Omental fat pad (tissue), 4 donors: ENCODE data around the gene ZNF330. TPM values are rescaled to one million over a fixed set of nuclear protein-coding genes. Genes with fewer than 3 reads are reported as not detected.
A peak's percentile ranks its signal among the peaks of the same experiment; 100 is the strongest.

ENCODE experiments used
- ATAC-seq: fragments of 150-250 bp; one replicate; pipeline ENCODE4 v1.9.1; 2016; ENCODE audit warnings: mild to moderate bottlenecking, moderate library complexity; ENCODE audit not compliant: low FRiP score
- DNase-seq: peaks from one replicate; pipeline ENCODE4 v3.0.0-alpha.2; 2019; ENCODE audit warnings: low spot score
- total RNA-seq, 4 donors: library from RNA; depleted of rRNA; stranded (reverse); fragments of >200 nt; gene quantifications; one replicate each; pipeline ENCODE4 v1.1.0, GENCODE V29; 2016
- TF ChIP-seq, protein P1 (sequence below), 3 donors: fragments of 450-650 bp; IDR thresholded peaks; one replicate each; pipeline ENCODE4 v1.5.1; 2016 to 2017; ENCODE audit warnings: antibody characterized with exemption in 3 of 3, mild to moderate bottlenecking in 3 of 3, moderate library complexity in 2 of 3

ZNF330 gene
- total RNA-seq, 4 donors from 2014 or later: 29.6 to 48.5 (median 36.0) TPM

GRCh38 chr4:141238186-141238585 lies 17.5 kb downstream of the ZNF330 start:
- no peak for ATAC-seq
- TF ChIP-seq, protein P1, sequence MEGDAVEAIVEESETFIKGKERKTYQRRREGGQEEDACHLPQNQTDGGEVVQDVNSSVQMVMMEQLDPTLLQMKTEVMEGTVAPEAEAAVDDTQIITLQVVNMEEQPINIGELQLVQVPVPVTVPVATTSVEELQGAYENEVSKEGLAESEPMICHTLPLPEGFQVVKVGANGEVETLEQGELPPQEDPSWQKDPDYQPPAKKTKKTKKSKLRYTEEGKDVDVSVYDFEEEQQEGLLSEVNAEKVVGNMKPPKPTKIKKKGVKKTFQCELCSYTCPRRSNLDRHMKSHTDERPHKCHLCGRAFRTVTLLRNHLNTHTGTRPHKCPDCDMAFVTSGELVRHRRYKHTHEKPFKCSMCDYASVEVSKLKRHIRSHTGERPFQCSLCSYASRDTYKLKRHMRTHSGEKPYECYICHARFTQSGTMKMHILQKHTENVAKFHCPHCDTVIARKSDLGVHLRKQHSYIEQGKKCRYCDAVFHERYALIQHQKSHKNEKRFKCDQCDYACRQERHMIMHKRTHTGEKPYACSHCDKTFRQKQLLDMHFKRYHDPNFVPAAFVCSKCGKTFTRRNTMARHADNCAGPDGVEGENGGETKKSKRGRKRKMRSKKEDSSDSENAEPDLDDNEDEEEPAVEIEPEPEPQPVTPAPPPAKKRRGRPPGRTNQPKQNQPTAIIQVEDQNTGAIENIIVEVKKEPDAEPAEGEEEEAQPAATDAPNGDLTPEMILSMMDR (IDR thresholded peaks at IDR 0.05): no peak

DNA sequence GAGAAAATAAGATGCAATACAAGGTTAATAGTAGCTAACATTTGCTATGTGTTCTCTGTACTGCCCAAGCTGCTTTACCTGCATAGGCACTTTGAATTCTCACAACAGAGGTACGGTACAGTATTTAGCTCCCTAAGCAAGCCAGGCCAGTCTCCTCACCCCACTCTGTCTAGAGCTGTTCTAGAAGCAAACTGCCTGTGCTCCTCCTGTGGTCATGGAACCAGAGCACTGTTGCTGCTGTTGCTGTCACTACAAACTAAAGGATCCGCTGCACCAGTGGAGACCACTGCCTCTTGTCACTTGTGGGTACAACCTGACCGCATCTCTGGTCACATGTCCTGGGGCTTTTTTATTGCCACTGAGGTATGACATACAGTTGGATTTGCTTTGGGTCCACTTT lies 19.6 kb downstream of the ZNF330 start:
- DNase-seq (no peak), ATAC-seq (no peak)
- TF ChIP-seq, protein P1 (IDR thresholded peaks at IDR 0.05): no peak

More at GRCh38 chr4:141238186-141238585, 17.5 kb downstream of the ZNF330 start:
- DNase-seq: no peak

DNA sequence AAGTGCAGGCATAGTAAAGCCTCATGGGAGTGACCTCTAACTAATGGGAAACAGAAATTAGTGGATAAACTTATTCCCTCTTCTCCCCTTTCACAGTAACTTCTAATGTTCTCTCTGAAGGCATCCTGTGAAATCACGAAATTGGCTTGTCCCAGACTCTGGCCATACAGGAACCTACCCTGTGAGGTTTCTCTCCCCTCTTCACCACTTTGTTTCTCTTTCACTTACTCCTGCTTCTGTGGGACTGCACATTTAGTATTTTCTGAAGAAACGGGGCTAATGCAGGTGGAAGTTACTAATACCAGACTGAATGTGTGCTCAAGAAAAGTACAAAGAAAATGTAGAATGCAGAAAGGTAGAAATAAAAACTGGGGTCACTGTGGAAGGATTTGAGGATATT lies 20.0 kb downstream of the ZNF330 start:
- ATAC-seq: no peak
- TF ChIP-seq, protein P1 (IDR thresholded peaks at IDR 0.05): no peak
- DNase-seq: no peak

- no peak for DNase-seq
- TF ChIP-seq, protein P1 (IDR thresholded peaks at IDR 0.05): no peak
- ATAC-seq: no peak
Observed at GRCh38 chr4:141241986-141242385, 21.3 kb downstream of the ZNF330 start.

- ATAC-seq: no peak
- TF ChIP-seq, protein P1 (IDR thresholded peaks at IDR 0.05): no peak
- no peak for DNase-seq
Observed at GRCh38 chr4:141244419-141244818, 23.7 kb downstream of the ZNF330 start.

DNA sequence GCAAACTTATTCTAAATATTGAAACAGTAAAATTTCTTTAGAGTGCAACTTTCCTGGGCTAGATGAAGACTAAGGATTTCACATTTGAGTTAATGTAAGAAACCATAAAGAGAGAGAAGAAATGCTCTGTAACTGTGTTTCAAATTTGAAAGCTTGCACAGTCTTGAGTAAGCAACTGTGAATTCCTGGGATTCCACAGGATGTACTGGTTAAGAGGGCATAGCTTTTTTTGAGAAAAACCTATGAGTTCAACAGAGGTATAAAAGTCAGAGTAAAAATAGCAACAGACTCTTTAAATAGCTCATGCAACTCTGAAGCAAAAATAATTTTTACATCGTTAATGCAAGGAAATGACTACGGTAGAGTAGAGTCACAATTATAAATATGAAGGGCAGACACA lies 25.5 kb downstream of the ZNF330 start:
- TF ChIP-seq, protein P1 (IDR thresholded peaks at IDR 0.05): no peak
- no peak for DNase-seq
- ATAC-seq: peak; percentile 44

DNA sequence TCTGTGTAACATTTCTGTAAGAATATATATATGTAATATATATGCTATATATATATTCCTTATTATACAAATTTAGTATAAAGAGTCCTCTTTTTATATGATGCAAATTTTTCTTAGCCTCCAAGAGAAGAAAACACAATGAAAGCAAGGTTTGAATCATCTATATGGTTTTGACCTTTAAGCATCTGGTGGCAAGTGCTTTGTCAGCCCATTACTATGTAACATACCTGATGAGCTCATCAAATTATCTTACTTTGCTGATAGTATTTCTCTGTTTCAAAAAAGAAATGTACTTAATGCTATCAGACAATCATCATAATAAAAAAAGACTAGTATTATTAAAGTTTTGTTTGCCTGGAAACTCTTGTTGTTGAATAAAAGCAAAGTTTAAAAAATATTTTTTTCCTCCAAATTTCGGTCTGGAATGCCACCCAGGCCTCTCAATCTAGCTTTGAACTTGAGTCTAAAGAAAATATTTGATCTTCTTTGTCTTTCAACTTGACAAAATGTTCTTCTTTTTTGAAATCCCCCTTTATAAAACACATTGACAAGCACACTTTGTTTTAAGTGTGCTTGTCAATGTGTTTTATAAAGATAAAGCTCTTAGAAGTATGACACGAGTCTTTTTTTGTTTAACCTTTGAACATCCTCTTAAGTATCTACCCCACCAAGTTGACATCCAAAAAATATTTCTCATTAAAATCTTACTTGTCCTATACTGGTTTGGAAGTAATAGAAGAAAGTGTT lies 26.2 kb downstream of the ZNF330 start:
- no peak for DNase-seq
- TF ChIP-seq, protein P1 (IDR thresholded peaks at IDR 0.05): no peak
- ATAC-seq: no peak
